ENCODE measurements around the gene HUNK.

HUNK gene

GRCh38 chr21:31974454-31974985 is 101.7 kb downstream of the HUNK start:
- Mint-ChIP-seq H3K9me3 (peaks cover 20 to 21% of the 10 kb centered on the region in 2 donors), H3K4me1 (peaks cover 27% of the 10 kb centered on the region), H3K27ac (peak overlapping the region; percentile 75), H3K27me3 (no peaks in the 10 kb centered on the region), H3K4me3 (peak overlapping the region; percentile 33 to 40)
- DNase-seq (peak; percentile 33 to 65), ATAC-seq (peak; percentile 98)

GRCh38 chr21:31975491-31975890 is 102.7 kb downstream of the HUNK start:
- DNase-seq (no peak), ATAC-seq (no peak)
- Mint-ChIP-seq H3K4me3 (no peak overlapping the region), H3K4me1 (peaks cover 27% of the 10 kb centered on the region), H3K27me3 (no peaks in the 10 kb centered on the region), H3K9me3 (peaks cover 20 to 21% of the 10 kb centered on the region in 2 donors), H3K27ac (no peak overlapping the region)

GRCh38 chr21:31977816-31978215 is 105.0 kb downstream of the HUNK start:
- peaks cover 27% of the 10 kb centered on the region for H3K4me1 Mint-ChIP-seq
- ATAC-seq = no peak
- H3K27ac Mint-ChIP-seq = no peak overlapping the region
- DNase-seq = no peak
- H3K9me3 Mint-ChIP-seq = peaks cover 14 to 18% of the 10 kb centered on the region in 2 donors
- no peak overlapping the region for H3K4me3 Mint-ChIP-seq
- H3K27me3 Mint-ChIP-seq = no peaks in the 10 kb centered on the region

GRCh38 chr21:31983120-31983519 is 110.3 kb downstream of the HUNK start:
- no peak for DNase-seq
- ATAC-seq = no peak
- Mint-ChIP-seq H3K9me3 (no peaks in the 10 kb centered on the region), H3K27me3 (peaks cover 6% of the 10 kb centered on the region), H3K4me3 (no peak overlapping the region), H3K4me1 (no peaks in the 10 kb centered on the region), H3K27ac (no peak overlapping the region)

- no peaks in the 10 kb centered on the region for H3K9me3 Mint-ChIP-seq
- no peaks in the 10 kb centered on the region for H3K4me1 Mint-ChIP-seq
- DNase-seq = no peak
- H3K4me3 Mint-ChIP-seq = no peak overlapping the region
- H3K27ac Mint-ChIP-seq = no peak overlapping the region
- no peak for ATAC-seq
- peaks cover 6% of the 10 kb centered on the region for H3K27me3 Mint-ChIP-seq
These were observed 110.7 kb downstream of the HUNK start for GRCh38 chr21:31983554-31983953.

GRCh38 chr21:31985398-31985797 is 112.6 kb downstream of the HUNK start:
- peaks cover 6% of the 10 kb centered on the region for H3K27me3 Mint-ChIP-seq
- ATAC-seq (no peak), DNase-seq (no peak)
- H3K4me3 Mint-ChIP-seq = no peak overlapping the region
- no peaks in the 10 kb centered on the region for H3K4me1 Mint-ChIP-seq
- no peaks in the 10 kb centered on the region for H3K9me3 Mint-ChIP-seq
- H3K27ac Mint-ChIP-seq = peak overlapping the region; percentile 19 to 59

GRCh38 chr21:31986035-31986856 is 113.4 kb downstream of the HUNK start:
- H3K4me1 Mint-ChIP-seq = no peaks in the 10 kb centered on the region
- H3K27me3 Mint-ChIP-seq = peaks cover 6% of the 10 kb centered on the region
- DNase-seq (no peak), ATAC-seq (no peak)
- peak overlapping the region in 1 of 2 donors; percentile 61 for H3K27ac Mint-ChIP-seq
- no peaks in the 10 kb centered on the region for H3K9me3 Mint-ChIP-seq
- H3K4me3 Mint-ChIP-seq = no peak overlapping the region

- DNase-seq = no peak
- H3K27me3 Mint-ChIP-seq = peaks cover 6% of the 10 kb centered on the region
- no peak overlapping the region for H3K27ac Mint-ChIP-seq
- no peaks in the 10 kb centered on the region for H3K9me3 Mint-ChIP-seq
- no peak overlapping the region for H3K4me3 Mint-ChIP-seq
- no peaks in the 10 kb centered on the region for H3K4me1 Mint-ChIP-seq
- ATAC-seq = no peak
These were observed 114.9 kb downstream of the HUNK start for GRCh38 chr21:31987696-31988095.

- Mint-ChIP-seq H3K27ac (no peak overlapping the region), H3K4me3 (no peak overlapping the region), H3K27me3 (peaks cover 6% of the 10 kb centered on the region), H3K9me3 (no peaks in the 10 kb centered on the region), H3K4me1 (no peaks in the 10 kb centered on the region)
- no peak for ATAC-seq
- DNase-seq = no peak
These were observed 115.9 kb downstream of the HUNK start for GRCh38 chr21:31988492-31989290.

GRCh38 chr21:31991356-31992331 is 118.8 kb downstream of the HUNK start:
- no peak overlapping the region for H3K27ac Mint-ChIP-seq
- H3K4me1 Mint-ChIP-seq = no peaks in the 10 kb centered on the region
- peaks cover under 1% of the 10 kb centered on the region for H3K27me3 Mint-ChIP-seq
- ATAC-seq (no peak), DNase-seq (no peak)
- no peak overlapping the region for H3K4me3 Mint-ChIP-seq
- no peaks in the 10 kb centered on the region for H3K9me3 Mint-ChIP-seq

- no peak overlapping the region for H3K4me3 Mint-ChIP-seq
- no peaks in the 10 kb centered on the region for H3K9me3 Mint-ChIP-seq
- DNase-seq (no peak), ATAC-seq (no peak)
- no peaks in the 10 kb centered on the region for H3K27me3 Mint-ChIP-seq
- H3K4me1 Mint-ChIP-seq = no peaks in the 10 kb centered on the region
- no peak overlapping the region for H3K27ac Mint-ChIP-seq
These were observed 119.6 kb downstream of the HUNK start for GRCh38 chr21:31992391-31992790.

- H3K27ac Mint-ChIP-seq = no peak overlapping the region
- H3K4me3 Mint-ChIP-seq = no peak overlapping the region
- no peaks in the 10 kb centered on the region for H3K9me3 Mint-ChIP-seq
- no peak for DNase-seq
- ATAC-seq = no peak
- no peaks in the 10 kb centered on the region for H3K27me3 Mint-ChIP-seq
- H3K4me1 Mint-ChIP-seq = no peaks in the 10 kb centered on the region
These were observed 121.3 kb downstream of the HUNK start for GRCh38 chr21:31993826-31994825.

GRCh38 chr21:31997191-31997590 is 124.4 kb downstream of the HUNK start:
- H3K4me3 Mint-ChIP-seq = no peak overlapping the region
- DNase-seq (no peak), ATAC-seq (no peak)
- no peaks in the 10 kb centered on the region for H3K9me3 Mint-ChIP-seq
- H3K4me1 Mint-ChIP-seq = no peaks in the 10 kb centered on the region
- no peak overlapping the region for H3K27ac Mint-ChIP-seq
- H3K27me3 Mint-ChIP-seq = no peaks in the 10 kb centered on the region

- Mint-ChIP-seq H3K4me3 (no peak overlapping the region), H3K27ac (no peak overlapping the region), H3K4me1 (no peaks in the 10 kb centered on the region), H3K9me3 (no peaks in the 10 kb centered on the region), H3K27me3 (no peaks in the 10 kb centered on the region)
- no peak for ATAC-seq
- no peak for DNase-seq
These were observed 127.1 kb downstream of the HUNK start for GRCh38 chr21:31999810-32000468.
